K562 (cell line): ENCODE data around the gene RASSF1. TPM values are rescaled to one million over a fixed set of nuclear protein-coding genes. Genes with fewer than 3 reads are reported as not detected.

Experiments
- ATAC-seq: fragments of 200-7000 bp; cut with Tn5 transposase; 3 replicates; pipeline ENCODE4 v1.9.1; 2020; ENCODE audit warnings: moderate library complexity
- BruUV-seq: library from RNA; stranded (reverse); fragments of 400-500 nt; replicated peaks from 2 replicates; lab custom pipeline; 2021; lab: Mats Ljungman, UMichigan
- CTCF ChIA-PET: fragments of 300-600 bp; formaldehyde crosslinking; extraction: SDS; loops from one replicate; lab custom pipeline; 2021; ENCODE audit warnings: low intra/inter-chr PET ratio; lab: Yijun Ruan, JAX
- POLR2A ChIA-PET: fragments of 300-600, 350-650 bp; sonication (Branson Sonifier 250); formaldehyde crosslinking; extraction: SDS; loops from one replicate; lab custom pipeline; 2021; ENCODE audit warnings: antibody characterized with exemption, inconsistent platforms; lab: Yijun Ruan, JAX
- DNase-seq, 4 experiments: peaks; one replicate each; pipeline versions ENCODE4 v3.0.0 to v3.0.0-alpha.2; 2011 to 2018; ENCODE audit warnings: low spot score in 3 of 4, mixed read lengths in 3 of 4; ENCODE audit errors: extremely low read depth in 1 of 4
- FAIRE-seq: peaks from 2 replicates; lab custom pipeline; 2011; peaks lifted over from hg19 to GRCh38; lab: Jason Lieb, UNC
- H2AFZ ChIP-seq: 2 replicates; pipeline ENCODE4 v1.6.0; 2011; ENCODE audit warnings: low read depth, low read length, control low read depth, inconsistent platforms
- H3K27ac ChIP-seq: fragments of 200-600 bp; 3 replicates; pipeline ENCODE4 v1.8.0; 2011; ENCODE audit warnings: low read depth, mild to moderate bottlenecking, control low read depth, inconsistent platforms, low read length, moderate library complexity, mixed read lengths; ENCODE audit errors: extremely low read depth
- H3K27me3 ChIP-seq, 2 experiments: fragments of 300-600 bp in 1 of 2; 2 replicates in 1 of 2; 3 replicates in 1 of 2; pipeline versions ENCODE4 v1.6.0 to v1.8.0; 2011; ENCODE audit warnings: inconsistent platforms in 2 of 2, low read length in 2 of 2, mild to moderate bottlenecking in 1 of 2, mixed read lengths in 1 of 2, moderate library complexity in 1 of 2; ENCODE audit not compliant: control insufficient read depth in 2 of 2, insufficient read depth in 2 of 2
- H3K36me3 ChIP-seq: fragments of 300-600 bp; 3 replicates; pipeline ENCODE4 v1.8.0; 2011; ENCODE audit warnings: mild to moderate bottlenecking, low read length, inconsistent platforms; ENCODE audit not compliant: control insufficient read depth, insufficient read depth
- H3K4me1 ChIP-seq, 2 experiments: fragments of 200-600 bp in 1 of 2; replicated peaks in 1 of 2; 2 replicates in 1 of 2; 3 replicates in 1 of 2; pipeline versions ENCODE4 v1.5.1 to v1.8.0; 2011; ENCODE audit warnings: inconsistent platforms in 2 of 2, low read length in 2 of 2, mild to moderate bottlenecking in 1 of 2, mixed read lengths in 1 of 2, moderate library complexity in 1 of 2; ENCODE audit not compliant: control insufficient read depth in 2 of 2, insufficient read depth in 2 of 2
- H3K4me2 ChIP-seq: 2 replicates; pipeline ENCODE4 v1.6.1; 2011; ENCODE audit warnings: low read length, control low read depth, inconsistent platforms, mixed read lengths; ENCODE audit not compliant: insufficient read depth
- H3K4me3 ChIP-seq: fragments of 200-600 bp; sonication (generic), shearing (Covaris generic); 2 replicates; pipeline ENCODE4 v1.5.1; 2016; ENCODE audit warnings: control low read depth, inconsistent platforms
- H3K79me2 ChIP-seq: fragments of 200-600 bp; 3 replicates; pipeline ENCODE4 v1.8.0; 2011; ENCODE audit warnings: low read length, inconsistent platforms; ENCODE audit not compliant: control insufficient read depth, insufficient read depth
- H3K9ac ChIP-seq, 2 experiments: 2 replicates each; pipeline versions ENCODE4 v1.6.0 to v1.6.1; 2011; ENCODE audit warnings: low read depth in 2 of 2, low read length in 2 of 2, control low read depth in 1 of 2, inconsistent platforms in 1 of 2, mild to moderate bottlenecking in 1 of 2, mixed read lengths in 1 of 2; ENCODE audit not compliant: insufficient read depth in 1 of 2
- H3K9me1 ChIP-seq: one replicate; pipeline ENCODE4 v1.6.0; 2011; ENCODE audit warnings: inconsistent platforms, mild to moderate bottlenecking, low read length, moderate library complexity; ENCODE audit not compliant: control insufficient read depth, insufficient read depth
- H3K9me3 ChIP-seq: replicated peaks from 2 replicates; pipeline ENCODE4 v1.5.1; 2011; ENCODE audit warnings: low read depth, low read length, inconsistent platforms; ENCODE audit not compliant: control insufficient read depth, insufficient read depth
- H4K20me1 ChIP-seq: replicated peaks from 2 replicates; pipeline ENCODE4 v1.6.1; 2011; ENCODE audit warnings: low read length, inconsistent platforms, mixed read lengths; ENCODE audit not compliant: control insufficient read depth, insufficient read depth
- DIDO1 ChIP-seq: fragments of 450-650 bp; IDR thresholded peaks from 2 replicates; pipeline ENCODE4 v1.6.1; 2016; ENCODE audit warnings: low read depth, missing biosample characterization, missing genetic modification characterization
- ELF4 ChIP-seq: fragments of 450-650 bp; formaldehyde crosslinking; IDR thresholded peaks from 2 replicates; pipeline ENCODE4 v1.4.0; 2022; ENCODE audit warnings: missing genetic modification characterization
- FIP1L1 ChIP-seq: fragments of 200-400 bp; formaldehyde crosslinking; IDR thresholded peaks from 2 replicates; pipeline ENCODE4 v1.6.1; 2018; ENCODE audit warnings: mild to moderate bottlenecking, low read depth, low read length; ENCODE audit not compliant: poor library complexity, severe bottlenecking
- RHOXF2B ChIP-seq: fragments of 250-450 bp; sonication (Bioruptor Pico); conservative IDR thresholded peaks from 2 replicates; pipeline ENCODE4 v1.5.1; 2021
- SAFB2 ChIP-seq: fragments of 200-400 bp; formaldehyde crosslinking; IDR thresholded peaks from 2 replicates; pipeline ENCODE4 v1.6.1; 2018; ENCODE audit warnings: borderline replicate concordance, low read length, low read depth, moderate library complexity; ENCODE audit not compliant: severe bottlenecking
- SMARCA4 ChIP-seq: fragments of 450-650 bp; IDR thresholded peaks from 2 replicates; pipeline ENCODE4 v1.6.1; 2016
- SMARCC2 ChIP-seq: fragments of 450-650 bp; IDR thresholded peaks from 2 replicates; pipeline ENCODE4 v1.6.1; 2017; ENCODE audit warnings: antibody characterized with exemption, moderate library complexity, mild to moderate bottlenecking, low read depth
- SUPT5H ChIP-seq: fragments of 450-650 bp; IDR thresholded peaks from 2 replicates; pipeline ENCODE4 v1.6.1; 2016
- TEAD2 ChIP-seq: fragments of 450-650 bp; IDR thresholded peaks from 2 replicates; pipeline ENCODE4 v1.6.1; 2016; ENCODE audit warnings: missing genetic modification characterization, control low read depth, missing compliant biosample characterization
- ZNF24 ChIP-seq: fragments of 450-650 bp; IDR thresholded peaks from 2 replicates; pipeline ENCODE4 v1.6.1; 2016
- ZNF77 ChIP-seq: fragments of 250-450 bp; sonication (Bioruptor Pico); IDR thresholded peaks from 2 replicates; pipeline ENCODE4 v1.5.0; 2020
- WGBS: fragments of 100-300 bp; shearing (Covaris generic); methylation state at CpG from one replicate; pipeline ENCODE4 v1.1.6; 2016; ENCODE audit warnings: low coverage, mixed read lengths; ENCODE audit not compliant: insufficient coverage; ENCODE audit errors: missing lambda C conversion rate; 5-methylcytosine and 5-hydroxymethylcytosine counted together
- in situ Hi-C: fragments of 300-500 bp; cut with MboI; formaldehyde crosslinking; loops from 4 replicates; pipeline ENCODE4 v1.15.0; 2018; ENCODE audit warnings: inconsistent platforms, mixed read lengths
- intact Hi-C: fragments of 100-400 bp; cut with micrococcal nuclease; formaldehyde crosslinking; loops from 2 replicates; pipeline ENCODE4 v1.14.2; 2022
- polyA plus RNA-seq, 8 experiments: library from polyadenylated mRNA; depleted of rRNA in 4 of 8; stranded (reverse) in 5 of 8; unstranded in 3 of 8; fragments of >200 nt; fragmentation: Nextera tagmentation in 2 of 8; fragmentation: Illumina TruSeq in 1 of 8; extraction: Ambion mirVana in 2 of 8; extraction: Trizol in 1 of 8; gene quantifications; 2 replicates each; pipeline versions ENCODE4 v1.2.1 to v1.2.3, GENCODE V29; 2011 to 2014; ENCODE audit warnings: inconsistent platforms in 1 of 8, missing spikeins in 1 of 8
- total RNA-seq, 7 experiments: library from RNA; depleted of rRNA in 6 of 7; stranded (reverse); fragments of >200 nt in 6 of 7; fragmentation: Illumina TruSeq in 2 of 7; extraction: Trizol in 2 of 7; gene quantifications; 2 replicates each; pipeline versions ENCODE4 v1.2.1 to v1.2.3, GENCODE V29; 2011 to 2021; ENCODE audit warnings: low replicate concordance in 1 of 7
- TF ChIP-seq, protein P1 (sequence below): fragments of 450-650 bp; IDR thresholded peaks from one replicate; pipeline ENCODE4 v1.6.1; 2018; ENCODE audit warnings: mild to moderate bottlenecking, moderate library complexity; ENCODE audit not compliant: partially characterized antibody
- TF ChIP-seq, protein P2 (sequence below), 2 experiments: fragments of 450-650 bp in 1 of 2; sonication (generic) in 1 of 2; formaldehyde crosslinking; conservative IDR thresholded peaks; 2 replicates each; pipeline versions ENCODE4 v1.4.0 to v1.8.1; 2020 to 2022; ENCODE audit warnings: mild to moderate bottlenecking in 1 of 2, missing genetic modification reagents in 1 of 2
- TF ChIP-seq, protein P3 (sequence below): fragments of 450-650 bp; IDR thresholded peaks from 2 replicates; pipeline ENCODE4 v1.6.1; 2016
- TF ChIP-seq, protein P4 (sequence below): sonication (generic); formaldehyde crosslinking; IDR thresholded peaks from 2 replicates; pipeline ENCODE4 v1.8.0; 2022; ENCODE audit warnings: mild to moderate bottlenecking, missing genetic modification reagents
- TF ChIP-seq, protein P5 (sequence below), 2 experiments: fragments of 450-650 bp in 1 of 2; IDR thresholded peaks; 2 replicates each; pipeline ENCODE4 v1.6.1; 2011 to 2017; ENCODE audit warnings: low read depth in 2 of 2, antibody characterized with exemption in 1 of 2, borderline replicate concordance in 1 of 2, low read length in 1 of 2, mild to moderate bottlenecking in 1 of 2, mixed read lengths in 1 of 2; ENCODE audit not compliant: control insufficient read depth in 1 of 2

RASSF1 gene
- total and polyA plus RNA-seq, 9 of the 15 experiments (the other 6 are each of a cell fraction or from before 2014, with no cell fraction given) = 3.6 to 57.1 (median 24.6) TPM

DNA sequence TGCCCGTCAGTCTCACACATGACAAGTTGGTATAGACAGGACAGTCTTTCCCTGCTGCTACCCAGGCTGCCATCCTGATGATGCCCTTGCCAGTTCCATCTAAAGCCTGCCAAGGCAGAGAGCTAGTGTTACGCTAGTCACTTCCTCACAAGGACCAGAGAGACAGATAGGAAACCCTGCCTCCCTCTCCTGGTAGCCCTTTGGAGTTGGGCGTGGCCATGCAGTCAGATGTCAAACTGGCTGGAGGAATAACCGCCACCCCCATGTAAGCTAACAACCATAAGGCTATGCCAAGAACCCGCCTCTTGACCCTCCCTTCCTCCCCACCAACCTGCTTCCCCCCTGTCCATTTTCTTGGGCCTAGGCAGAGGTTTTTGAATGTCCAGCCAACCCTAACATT is 15.9 kb upstream of the RASSF1 start:
- POLR2A ChIA-PET = interaction anchor here (0.6 to 1.7 kb wide), 8 partner anchors 8 to 221 kb away, joined by 3 to 10 read pairs (median 3); partner anchors contain the start of gene HYAL1
- H3K36me3 ChIP-seq = peaks cover 45% of the 10 kb centered on the region; the same call in 2 of the 3 replicates
- intact Hi-C loops (loop anchor here (5.0 kb wide), 1 partner anchor 256 kb away; the partner anchor contains the start of gene CISH), in situ Hi-C loops (no loop called here)
- peaks cover 6% of the 10 kb centered on the region for H3K9me1 ChIP-seq
- peaks cover 31% of the 10 kb centered on the region; the same call in 1 of the 2 replicates for H4K20me1 ChIP-seq
- H3K27me3 ChIP-seq = no peaks in the 10 kb centered on the region
- peak overlapping the region; percentile 73 to 74; a peak in 2 of 4 replicates for H3K9ac ChIP-seq
- peak overlapping the region; percentile 95 for H3K4me2 ChIP-seq
- peak in 3 of 4 experiments; percentile 38 to 80 (median 64) for DNase-seq
- H3K27ac ChIP-seq = no peak overlapping the region; the same call in 2 of the 3 replicates
- peak; percentile 84 for FAIRE-seq
- H2AFZ ChIP-seq = no peak overlapping the region
- H3K9me3 ChIP-seq = no peaks in the 10 kb centered on the region
- peaks cover 30 to 45% of the 10 kb centered on the region in 2 experiments; a peak in 4 of 5 replicates for H3K4me1 ChIP-seq
- ATAC-seq = peak; percentile 62
- no TSS peak for BruUV-seq
- peaks cover 46% of the 10 kb centered on the region for H3K79me2 ChIP-seq
- 23% methylated on average over 5 of the region's 5 CpGs for WGBS
- H3K4me3 ChIP-seq = peak overlapping the region; percentile 62
- CTCF ChIA-PET = no interaction called here
- TF ChIP-seq ELF4 (CRISPR knock-in tag) (0 out of 2 replicates have a peak, but pooled peaks have one; percentile 29), ZNF77 (CRISPR knock-in tag) (no peak), TEAD2 (no peak), ZNF24 (no peak), DIDO1 (tag) (no peak), FIP1L1 (no peak), SUPT5H (no peak), SMARCA4 (no peak), RHOXF2B (CRISPR knock-in tag) (no peak), SAFB2 (no peak), SMARCC2 (no peak)
- TF ChIP-seq, protein P1, sequence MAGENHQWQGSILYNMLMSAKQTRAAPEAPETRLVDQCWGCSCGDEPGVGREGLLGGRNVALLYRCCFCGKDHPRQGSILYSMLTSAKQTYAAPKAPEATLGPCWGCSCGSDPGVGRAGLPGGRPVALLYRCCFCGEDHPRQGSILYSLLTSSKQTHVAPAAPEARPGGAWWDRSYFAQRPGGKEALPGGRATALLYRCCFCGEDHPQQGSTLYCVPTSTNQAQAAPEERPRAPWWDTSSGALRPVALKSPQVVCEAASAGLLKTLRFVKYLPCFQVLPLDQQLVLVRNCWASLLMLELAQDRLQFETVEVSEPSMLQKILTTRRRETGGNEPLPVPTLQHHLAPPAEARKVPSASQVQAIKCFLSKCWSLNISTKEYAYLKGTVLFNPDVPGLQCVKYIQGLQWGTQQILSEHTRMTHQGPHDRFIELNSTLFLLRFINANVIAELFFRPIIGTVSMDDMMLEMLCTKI = no peak
- TF ChIP-seq, protein P2, sequence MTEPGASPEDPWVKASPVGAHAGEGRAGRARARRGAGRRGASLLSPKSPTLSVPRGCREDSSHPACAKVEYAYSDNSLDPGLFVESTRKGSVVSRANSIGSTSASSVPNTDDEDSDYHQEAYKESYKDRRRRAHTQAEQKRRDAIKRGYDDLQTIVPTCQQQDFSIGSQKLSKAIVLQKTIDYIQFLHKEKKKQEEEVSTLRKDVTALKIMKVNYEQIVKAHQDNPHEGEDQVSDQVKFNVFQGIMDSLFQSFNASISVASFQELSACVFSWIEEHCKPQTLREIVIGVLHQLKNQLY (CRISPR knock-in tag; conservative IDR thresholded peaks at IDR 0.05) = no peak
- TF ChIP-seq, protein P3, sequence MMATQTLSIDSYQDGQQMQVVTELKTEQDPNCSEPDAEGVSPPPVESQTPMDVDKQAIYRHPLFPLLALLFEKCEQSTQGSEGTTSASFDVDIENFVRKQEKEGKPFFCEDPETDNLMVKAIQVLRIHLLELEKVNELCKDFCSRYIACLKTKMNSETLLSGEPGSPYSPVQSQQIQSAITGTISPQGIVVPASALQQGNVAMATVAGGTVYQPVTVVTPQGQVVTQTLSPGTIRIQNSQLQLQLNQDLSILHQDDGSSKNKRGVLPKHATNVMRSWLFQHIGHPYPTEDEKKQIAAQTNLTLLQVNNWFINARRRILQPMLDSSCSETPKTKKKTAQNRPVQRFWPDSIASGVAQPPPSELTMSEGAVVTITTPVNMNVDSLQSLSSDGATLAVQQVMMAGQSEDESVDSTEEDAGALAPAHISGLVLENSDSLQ = peak; percentile 31; the same call in 1 of the 2 replicates
- TF ChIP-seq, protein P4, sequence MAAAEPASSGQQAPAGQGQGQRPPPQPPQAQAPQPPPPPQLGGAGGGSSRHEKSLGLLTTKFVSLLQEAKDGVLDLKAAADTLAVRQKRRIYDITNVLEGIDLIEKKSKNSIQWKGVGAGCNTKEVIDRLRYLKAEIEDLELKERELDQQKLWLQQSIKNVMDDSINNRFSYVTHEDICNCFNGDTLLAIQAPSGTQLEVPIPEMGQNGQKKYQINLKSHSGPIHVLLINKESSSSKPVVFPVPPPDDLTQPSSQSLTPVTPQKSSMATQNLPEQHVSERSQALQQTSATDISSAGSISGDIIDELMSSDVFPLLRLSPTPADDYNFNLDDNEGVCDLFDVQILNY (CRISPR knock-in tag) = no peak
- TF ChIP-seq, protein P5, sequence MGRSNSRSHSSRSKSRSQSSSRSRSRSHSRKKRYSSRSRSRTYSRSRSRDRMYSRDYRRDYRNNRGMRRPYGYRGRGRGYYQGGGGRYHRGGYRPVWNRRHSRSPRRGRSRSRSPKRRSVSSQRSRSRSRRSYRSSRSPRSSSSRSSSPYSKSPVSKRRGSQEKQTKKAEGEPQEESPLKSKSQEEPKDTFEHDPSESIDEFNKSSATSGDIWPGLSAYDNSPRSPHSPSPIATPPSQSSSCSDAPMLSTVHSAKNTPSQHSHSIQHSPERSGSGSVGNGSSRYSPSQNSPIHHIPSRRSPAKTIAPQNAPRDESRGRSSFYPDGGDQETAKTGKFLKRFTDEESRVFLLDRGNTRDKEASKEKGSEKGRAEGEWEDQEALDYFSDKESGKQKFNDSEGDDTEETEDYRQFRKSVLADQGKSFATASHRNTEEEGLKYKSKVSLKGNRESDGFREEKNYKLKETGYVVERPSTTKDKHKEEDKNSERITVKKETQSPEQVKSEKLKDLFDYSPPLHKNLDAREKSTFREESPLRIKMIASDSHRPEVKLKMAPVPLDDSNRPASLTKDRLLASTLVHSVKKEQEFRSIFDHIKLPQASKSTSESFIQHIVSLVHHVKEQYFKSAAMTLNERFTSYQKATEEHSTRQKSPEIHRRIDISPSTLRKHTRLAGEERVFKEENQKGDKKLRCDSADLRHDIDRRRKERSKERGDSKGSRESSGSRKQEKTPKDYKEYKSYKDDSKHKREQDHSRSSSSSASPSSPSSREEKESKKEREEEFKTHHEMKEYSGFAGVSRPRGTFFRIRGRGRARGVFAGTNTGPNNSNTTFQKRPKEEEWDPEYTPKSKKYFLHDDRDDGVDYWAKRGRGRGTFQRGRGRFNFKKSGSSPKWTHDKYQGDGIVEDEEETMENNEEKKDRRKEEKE (IDR thresholded peaks at IDR 0.05; ENCODE audit: borderline replicate concordance in 1 of 2, control insufficient read depth in 1 of 2, low read depth in 2 of 2, low read length in 1 of 2) = no peak
